ENCODE results near the gene KCNK3.
"Not testable (repeated sequence)": the region's sequence is repeated elsewhere in the genome, so short reads cannot be mapped to it uniquely, and the experiment has no call there.

KCNK3 gene
- total RNA-seq, result 0 reads per million in 2 experiments

GRCh38 chr2:26692279-26692896 lies at the start of gene KCNK3:
Gene KCNK3, plus strand, starts transcription at chr2:26692722. Its CDS starts 154 bp downstream, at chr2:26692876.
- DNase-seq (ENCODE audit: low read depth), result no peak

GRCh38 chr2:26644188-26644835 lies 48.2 kb upstream of the KCNK3 start:
- no peak for DNase-seq (ENCODE audit: low read depth)

GRCh38 chr2:26645762-26646161 lies 46.8 kb upstream of the KCNK3 start:
- DNase-seq (ENCODE audit: low read depth), result no peak

- no peak for DNase-seq (ENCODE audit: low read depth)
Measured at GRCh38 chr2:26646986-26647672, 45.4 kb upstream of the KCNK3 start.

- DNase-seq (ENCODE audit: low read depth), result no peak
Measured at GRCh38 chr2:26647981-26648380, 44.5 kb upstream of the KCNK3 start.

- DNase-seq (ENCODE audit: low read depth), result no peak
Measured at GRCh38 chr2:26648516-26648915, 44.0 kb upstream of the KCNK3 start.

- no peak for DNase-seq (ENCODE audit: low read depth)
Measured at GRCh38 chr2:26649322-26649721, 43.2 kb upstream of the KCNK3 start.

GRCh38 chr2:26649992-26650712 lies 42.4 kb upstream of the KCNK3 start:
- DNase-seq (ENCODE audit: low read depth), result no peak

- DNase-seq (ENCODE audit: low read depth), result no peak
Measured at GRCh38 chr2:26650713-26651469, 41.6 kb upstream of the KCNK3 start.

GRCh38 chr2:26651470-26651771 lies 41.1 kb upstream of the KCNK3 start:
- DNase-seq (ENCODE audit: low read depth), result no peak

- no peak for DNase-seq (ENCODE audit: low read depth)
Measured at GRCh38 chr2:26651799-26652198, 40.7 kb upstream of the KCNK3 start.

- DNase-seq (ENCODE audit: low read depth), result no peak
Measured at GRCh38 chr2:26652361-26653041, 40.0 kb upstream of the KCNK3 start.

- no peak for DNase-seq (ENCODE audit: low read depth)
Measured at GRCh38 chr2:26653207-26654060, 39.1 kb upstream of the KCNK3 start.

- DNase-seq (ENCODE audit: low read depth), result no peak
Measured at GRCh38 chr2:26654061-26654340, 38.5 kb upstream of the KCNK3 start.

GRCh38 chr2:26655120-26655519 lies 37.4 kb upstream of the KCNK3 start:
- DNase-seq (ENCODE audit: low read depth), result not testable (repeated sequence)

GRCh38 chr2:26655611-26656195 lies 36.8 kb upstream of the KCNK3 start:
- no peak for DNase-seq (ENCODE audit: low read depth)

GRCh38 chr2:26657265-26657664 lies 35.3 kb upstream of the KCNK3 start:
- no peak for DNase-seq (ENCODE audit: low read depth)

- DNase-seq (ENCODE audit: low read depth), result no peak
Measured at GRCh38 chr2:26658691-26659346, 33.7 kb upstream of the KCNK3 start.

- no peak for DNase-seq (ENCODE audit: low read depth)
Measured at GRCh38 chr2:26660363-26660962, 32.1 kb upstream of the KCNK3 start.

All from T follicular helper cell (primary cell).